ENCODE results near the gene SEMA4C. TPM values are rescaled to one million over a fixed set of nuclear protein-coding genes. Genes with fewer than 3 reads are reported as not detected.

SEMA4C gene
- total and polyA plus RNA-seq, 8 donors = 6.7 to 21.8 (median 10.0) TPM

DNA sequence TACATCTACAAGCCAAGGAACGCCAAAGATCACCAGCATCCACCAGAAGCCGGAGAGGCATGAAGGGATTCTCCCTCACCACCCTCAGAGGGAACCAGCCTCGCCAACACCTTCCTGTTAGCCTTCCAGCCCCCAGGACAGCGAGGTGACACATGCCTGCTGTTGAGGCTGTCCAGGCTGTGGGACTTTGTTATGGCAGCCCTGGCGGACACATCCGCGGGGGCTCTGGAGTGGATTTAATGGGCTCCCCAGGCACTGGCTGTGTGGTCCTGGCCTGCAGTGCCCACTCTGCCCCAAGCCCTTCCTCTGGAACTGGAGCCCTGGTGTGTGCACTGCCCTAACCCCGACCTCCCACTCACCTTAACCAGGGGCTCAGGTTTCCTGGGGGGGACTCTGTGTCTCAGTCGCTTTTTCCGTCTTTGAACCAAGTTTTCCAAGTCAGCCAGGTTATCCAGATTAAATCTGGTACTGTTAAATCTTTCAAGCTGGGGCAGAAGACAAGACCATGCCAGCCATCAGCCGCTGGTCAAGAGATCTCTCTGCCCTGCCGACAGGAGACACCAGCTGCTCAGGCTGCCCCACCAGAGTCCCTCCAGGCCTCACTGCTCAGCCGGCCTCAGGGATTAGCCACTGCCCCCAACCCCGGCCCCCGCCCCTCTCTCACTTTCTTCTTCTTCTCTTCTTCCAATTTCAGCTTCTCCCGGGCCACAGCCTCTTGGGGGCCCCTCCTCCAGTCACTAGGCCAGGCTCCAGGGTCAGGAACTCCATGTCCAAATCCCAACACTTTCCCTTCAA lies 28.0 kb downstream of the SEMA4C start:
- FAIRE-seq (no peak), ATAC-seq (peak in 1 of 4 donors; percentile 4), DNase-seq (peak in 1 of 6 donors; percentile 12)
- no peaks in the 10 kb centered on the region for H3K4me1 ChIP-seq
- H3K36me3 ChIP-seq = no peaks in the 10 kb centered on the region
- H3K27ac ChIP-seq = no peak overlapping the region
- no peaks in the 10 kb centered on the region for H3K27me3 ChIP-seq
- intact Hi-C loops (cut with DNase I) = no loop called here
- H3K4me3 ChIP-seq = no peak overlapping the region
- no peaks in the 10 kb centered on the region for H3K9me3 ChIP-seq
- TF ChIP-seq, protein P1, sequence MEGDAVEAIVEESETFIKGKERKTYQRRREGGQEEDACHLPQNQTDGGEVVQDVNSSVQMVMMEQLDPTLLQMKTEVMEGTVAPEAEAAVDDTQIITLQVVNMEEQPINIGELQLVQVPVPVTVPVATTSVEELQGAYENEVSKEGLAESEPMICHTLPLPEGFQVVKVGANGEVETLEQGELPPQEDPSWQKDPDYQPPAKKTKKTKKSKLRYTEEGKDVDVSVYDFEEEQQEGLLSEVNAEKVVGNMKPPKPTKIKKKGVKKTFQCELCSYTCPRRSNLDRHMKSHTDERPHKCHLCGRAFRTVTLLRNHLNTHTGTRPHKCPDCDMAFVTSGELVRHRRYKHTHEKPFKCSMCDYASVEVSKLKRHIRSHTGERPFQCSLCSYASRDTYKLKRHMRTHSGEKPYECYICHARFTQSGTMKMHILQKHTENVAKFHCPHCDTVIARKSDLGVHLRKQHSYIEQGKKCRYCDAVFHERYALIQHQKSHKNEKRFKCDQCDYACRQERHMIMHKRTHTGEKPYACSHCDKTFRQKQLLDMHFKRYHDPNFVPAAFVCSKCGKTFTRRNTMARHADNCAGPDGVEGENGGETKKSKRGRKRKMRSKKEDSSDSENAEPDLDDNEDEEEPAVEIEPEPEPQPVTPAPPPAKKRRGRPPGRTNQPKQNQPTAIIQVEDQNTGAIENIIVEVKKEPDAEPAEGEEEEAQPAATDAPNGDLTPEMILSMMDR (IDR thresholded peaks at IDR 0.05) = no peak
- 86 to 90% methylated on average over 16 of the region's 16 CpGs for WGBS, 2 donors

DNA sequence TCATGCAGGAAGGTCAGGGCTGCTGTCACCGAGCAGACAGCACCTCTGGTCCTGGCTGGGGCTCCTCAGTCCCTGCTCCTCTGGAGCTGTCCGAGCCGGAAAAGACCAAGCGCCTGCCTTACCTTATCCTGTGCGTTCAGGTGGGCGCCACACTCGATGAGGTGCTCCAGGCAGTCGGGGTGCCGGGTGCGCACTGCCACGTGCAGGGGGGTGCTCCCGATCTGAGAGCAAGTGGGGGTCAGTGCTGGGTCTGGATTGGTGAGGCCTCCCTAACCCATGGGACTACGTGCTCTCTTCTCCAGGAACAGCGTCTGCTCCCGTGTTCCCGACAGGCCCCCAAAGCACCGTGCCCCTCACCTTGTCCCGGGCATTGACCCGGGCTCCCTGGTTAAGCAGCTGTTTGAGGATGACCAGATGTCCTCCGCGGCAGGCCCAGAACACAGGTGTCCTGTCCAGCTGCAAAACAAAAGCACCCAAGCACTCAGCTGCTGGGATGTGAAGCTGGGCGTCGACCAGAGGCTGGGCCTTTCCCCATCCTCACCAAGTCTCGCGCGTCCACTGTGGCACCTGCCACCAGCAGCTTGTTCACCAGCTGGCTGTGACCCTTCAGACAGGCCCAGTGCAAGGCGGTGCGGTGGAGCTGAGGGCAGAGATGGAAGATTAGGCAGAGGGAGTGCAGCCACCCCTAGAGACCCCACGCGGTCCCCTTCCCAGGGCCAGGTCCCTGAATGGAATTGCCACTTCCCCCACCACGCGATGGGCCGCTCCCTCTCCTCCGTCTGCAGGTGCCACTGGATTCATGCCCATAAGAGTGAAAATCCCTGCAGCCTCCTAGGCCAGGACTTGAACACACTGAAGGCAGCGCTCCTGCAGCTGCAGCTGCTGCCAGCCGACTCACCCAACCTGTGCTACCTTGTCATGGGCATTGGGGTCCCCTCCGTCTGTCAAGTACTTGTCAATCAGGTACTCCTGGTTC lies 29.7 kb downstream of the SEMA4C start:
- no peak for FAIRE-seq
- Histone ChIP-seq H3K4me3 (no peak overlapping the region), H3K27ac (no peak overlapping the region), H3K4me1 (no peaks in the 10 kb centered on the region), H3K27me3 (no peaks in the 10 kb centered on the region), H3K36me3 (no peaks in the 10 kb centered on the region), H3K9me3 (no peaks in the 10 kb centered on the region)
- 91% methylated on average over 36 to 37 of the region's 37 CpGs for WGBS, 2 donors
- DNase-seq = peak in 2 of 6 donors; percentile 10 to 79
- intact Hi-C loops (cut with DNase I) = no loop called here
- TF ChIP-seq, protein P1 (IDR thresholded peaks at IDR 0.05) = no peak
- peak in 1 of 4 donors; percentile 5 for ATAC-seq

- Histone ChIP-seq H3K36me3 (peaks cover 0 to 7% (median 0%) of the 10 kb centered on the region in 3 donors), H3K27me3 (no peaks in the 10 kb centered on the region), H3K9me3 (no peaks in the 10 kb centered on the region), H3K4me3 (no peak overlapping the region), H3K4me1 (no peaks in the 10 kb centered on the region), H3K27ac (no peak overlapping the region)
- 73 to 80% methylated on average over 33 to 42 of the region's 42 CpGs for WGBS, 2 donors
- TF ChIP-seq, protein P1 (IDR thresholded peaks at IDR 0.05) = no peak
- peak in 3 of 4 donors; percentile 55 to 73 (median 70) for ATAC-seq
- intact Hi-C loops (cut with DNase I) = no loop called here
- FAIRE-seq = no peak
- peak in 2 of 6 donors; percentile 10 to 83 for DNase-seq
Measured at GRCh38 chr2:96839293-96839874, 30.5 kb downstream of the SEMA4C start.

GRCh38 chr2:96838345-96839292 lies 31.3 kb downstream of the SEMA4C start:
- DNase-seq = peak in 1 of 6 donors; percentile 16
- Histone ChIP-seq H3K4me3 (no peak overlapping the region), H3K27ac (no peak overlapping the region), H3K36me3 (peaks cover 0 to 7% (median 0%) of the 10 kb centered on the region in 3 donors), H3K4me1 (peaks cover 2 to 5% (median 4%) of the 10 kb centered on the region in 3 donors), H3K27me3 (no peaks in the 10 kb centered on the region), H3K9me3 (no peaks in the 10 kb centered on the region)
- FAIRE-seq = no peak
- TF ChIP-seq, protein P1 (IDR thresholded peaks at IDR 0.05) = no peak
- intact Hi-C loops (cut with DNase I) = no loop called here
- WGBS, 2 donors = 91 to 95% methylated on average over 23 of the region's 23 CpGs
- no peak for ATAC-seq
